ENCODE results near the gene SPG7.

GRCh38 chr16:89560378-89561141 lies 52.4 kb downstream of the SPG7 start, which contains the start of gene RPL13:
- TF ChIP-seq, protein P1, sequence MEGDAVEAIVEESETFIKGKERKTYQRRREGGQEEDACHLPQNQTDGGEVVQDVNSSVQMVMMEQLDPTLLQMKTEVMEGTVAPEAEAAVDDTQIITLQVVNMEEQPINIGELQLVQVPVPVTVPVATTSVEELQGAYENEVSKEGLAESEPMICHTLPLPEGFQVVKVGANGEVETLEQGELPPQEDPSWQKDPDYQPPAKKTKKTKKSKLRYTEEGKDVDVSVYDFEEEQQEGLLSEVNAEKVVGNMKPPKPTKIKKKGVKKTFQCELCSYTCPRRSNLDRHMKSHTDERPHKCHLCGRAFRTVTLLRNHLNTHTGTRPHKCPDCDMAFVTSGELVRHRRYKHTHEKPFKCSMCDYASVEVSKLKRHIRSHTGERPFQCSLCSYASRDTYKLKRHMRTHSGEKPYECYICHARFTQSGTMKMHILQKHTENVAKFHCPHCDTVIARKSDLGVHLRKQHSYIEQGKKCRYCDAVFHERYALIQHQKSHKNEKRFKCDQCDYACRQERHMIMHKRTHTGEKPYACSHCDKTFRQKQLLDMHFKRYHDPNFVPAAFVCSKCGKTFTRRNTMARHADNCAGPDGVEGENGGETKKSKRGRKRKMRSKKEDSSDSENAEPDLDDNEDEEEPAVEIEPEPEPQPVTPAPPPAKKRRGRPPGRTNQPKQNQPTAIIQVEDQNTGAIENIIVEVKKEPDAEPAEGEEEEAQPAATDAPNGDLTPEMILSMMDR (conservative IDR thresholded peaks at IDR 0.05 in 1 of 2, IDR thresholded peaks at IDR 0.05 in 1 of 2; ENCODE audit: low read depth in 1 of 2, low read length in 2 of 2), result no peak
- TF ChIP-seq EZH2 (IDR thresholded peaks at IDR 0.05; ENCODE audit: low read length, missing control alignments), result no peak
